ENCODE results near the gene ARSB.

DNA sequence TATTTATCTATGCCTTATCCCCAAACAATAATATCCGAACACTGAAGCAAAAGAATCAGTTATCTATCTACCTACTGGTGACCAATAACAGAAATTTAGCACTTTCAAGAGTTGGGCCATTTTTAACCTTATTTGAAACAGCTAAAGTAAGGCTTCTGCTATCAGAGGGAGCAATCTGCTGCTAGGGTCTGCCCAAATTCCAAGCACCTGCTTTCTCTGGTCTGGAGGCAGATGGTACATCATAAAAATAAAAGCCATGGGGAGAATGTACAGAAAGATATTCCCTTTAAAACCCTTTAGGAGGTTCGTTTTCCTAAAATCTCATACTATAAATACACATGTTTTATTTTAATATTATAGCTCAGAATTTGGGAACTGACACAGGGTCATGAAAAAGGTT lies 37.7 kb upstream of the ARSB start:
- TF ChIP-seq, protein P1, sequence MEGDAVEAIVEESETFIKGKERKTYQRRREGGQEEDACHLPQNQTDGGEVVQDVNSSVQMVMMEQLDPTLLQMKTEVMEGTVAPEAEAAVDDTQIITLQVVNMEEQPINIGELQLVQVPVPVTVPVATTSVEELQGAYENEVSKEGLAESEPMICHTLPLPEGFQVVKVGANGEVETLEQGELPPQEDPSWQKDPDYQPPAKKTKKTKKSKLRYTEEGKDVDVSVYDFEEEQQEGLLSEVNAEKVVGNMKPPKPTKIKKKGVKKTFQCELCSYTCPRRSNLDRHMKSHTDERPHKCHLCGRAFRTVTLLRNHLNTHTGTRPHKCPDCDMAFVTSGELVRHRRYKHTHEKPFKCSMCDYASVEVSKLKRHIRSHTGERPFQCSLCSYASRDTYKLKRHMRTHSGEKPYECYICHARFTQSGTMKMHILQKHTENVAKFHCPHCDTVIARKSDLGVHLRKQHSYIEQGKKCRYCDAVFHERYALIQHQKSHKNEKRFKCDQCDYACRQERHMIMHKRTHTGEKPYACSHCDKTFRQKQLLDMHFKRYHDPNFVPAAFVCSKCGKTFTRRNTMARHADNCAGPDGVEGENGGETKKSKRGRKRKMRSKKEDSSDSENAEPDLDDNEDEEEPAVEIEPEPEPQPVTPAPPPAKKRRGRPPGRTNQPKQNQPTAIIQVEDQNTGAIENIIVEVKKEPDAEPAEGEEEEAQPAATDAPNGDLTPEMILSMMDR (conservative IDR thresholded peaks at IDR 0.05; ENCODE audit: low read length) = no peak
- no peak for TF ChIP-seq EZH2phosphoT487 (IDR thresholded peaks at IDR 0.05; ENCODE audit: borderline replicate concordance)
